GM15510 (cell line): ENCODE results near the gene UTP25.

Source experiments
- POLR2A ChIP-seq: IDR thresholded peaks from 3 replicates; pipeline ENCODE4 v1.6.1; 2011; ENCODE audit warnings: borderline replicate concordance; ENCODE audit not compliant: insufficient read length; ENCODE audit errors: extremely low read depth

UTP25 gene

DNA sequence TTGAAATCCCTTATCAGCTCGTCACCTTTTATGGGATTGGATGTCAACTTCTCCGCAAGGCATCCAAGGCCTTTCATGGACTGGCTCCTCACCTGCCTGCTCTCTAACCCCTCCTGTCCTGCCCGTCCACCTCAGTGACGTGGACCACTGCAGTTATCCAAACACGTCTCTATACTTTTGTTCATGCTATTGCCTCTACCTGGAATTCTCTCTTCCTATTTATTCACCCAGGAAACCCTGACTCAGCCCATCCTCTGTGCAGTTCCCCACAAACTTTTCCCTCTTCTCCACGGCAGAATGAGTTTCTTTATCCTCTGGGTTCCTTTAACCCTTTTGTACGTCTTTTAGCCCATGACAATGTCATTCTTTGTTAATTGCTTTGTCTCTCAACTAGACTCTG lies 5.1 kb upstream of the UTP25 start:
- TF ChIP-seq POLR2A, result no peak

DNA sequence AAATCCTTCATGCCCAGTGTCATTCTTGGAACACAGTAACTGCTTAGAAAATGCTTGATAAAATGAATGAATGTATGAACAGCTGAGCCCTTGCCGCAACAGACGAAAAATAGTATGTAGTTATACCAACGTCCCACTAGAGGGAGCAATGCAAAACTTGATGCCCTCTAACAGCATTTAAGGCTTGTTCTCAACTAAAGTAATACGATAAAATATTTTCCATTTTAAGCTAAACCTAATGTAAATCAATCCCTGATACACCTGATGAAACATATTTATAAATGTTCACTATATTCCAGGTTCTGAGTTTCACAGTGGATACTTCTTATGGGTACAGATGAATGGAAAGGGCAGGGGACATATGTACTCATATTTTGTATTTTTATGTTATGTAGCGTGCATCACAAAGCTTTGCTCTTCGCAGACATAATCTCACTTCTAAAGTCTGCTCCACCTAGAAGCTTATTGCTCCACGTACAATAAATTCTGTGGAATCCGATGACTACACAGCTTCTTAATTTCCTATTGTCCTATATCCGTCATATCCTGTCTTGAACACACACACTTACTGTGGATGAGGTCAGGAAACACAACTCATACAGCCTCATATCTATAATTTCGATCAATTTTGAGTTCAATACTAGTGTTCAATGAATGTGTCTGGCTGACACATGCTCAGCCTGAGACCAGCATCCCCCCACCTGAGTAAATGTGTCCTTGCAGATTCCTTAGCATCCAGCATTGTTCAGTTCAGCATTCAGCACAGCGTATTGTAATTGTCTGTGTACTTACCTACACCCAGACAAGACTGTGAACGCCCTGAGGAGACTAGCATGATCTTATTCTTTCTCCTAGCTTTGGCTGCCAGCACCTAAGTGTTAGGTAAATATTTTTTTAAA lies 4.4 kb upstream of the UTP25 start:
- TF ChIP-seq POLR2A, result no peak

DNA sequence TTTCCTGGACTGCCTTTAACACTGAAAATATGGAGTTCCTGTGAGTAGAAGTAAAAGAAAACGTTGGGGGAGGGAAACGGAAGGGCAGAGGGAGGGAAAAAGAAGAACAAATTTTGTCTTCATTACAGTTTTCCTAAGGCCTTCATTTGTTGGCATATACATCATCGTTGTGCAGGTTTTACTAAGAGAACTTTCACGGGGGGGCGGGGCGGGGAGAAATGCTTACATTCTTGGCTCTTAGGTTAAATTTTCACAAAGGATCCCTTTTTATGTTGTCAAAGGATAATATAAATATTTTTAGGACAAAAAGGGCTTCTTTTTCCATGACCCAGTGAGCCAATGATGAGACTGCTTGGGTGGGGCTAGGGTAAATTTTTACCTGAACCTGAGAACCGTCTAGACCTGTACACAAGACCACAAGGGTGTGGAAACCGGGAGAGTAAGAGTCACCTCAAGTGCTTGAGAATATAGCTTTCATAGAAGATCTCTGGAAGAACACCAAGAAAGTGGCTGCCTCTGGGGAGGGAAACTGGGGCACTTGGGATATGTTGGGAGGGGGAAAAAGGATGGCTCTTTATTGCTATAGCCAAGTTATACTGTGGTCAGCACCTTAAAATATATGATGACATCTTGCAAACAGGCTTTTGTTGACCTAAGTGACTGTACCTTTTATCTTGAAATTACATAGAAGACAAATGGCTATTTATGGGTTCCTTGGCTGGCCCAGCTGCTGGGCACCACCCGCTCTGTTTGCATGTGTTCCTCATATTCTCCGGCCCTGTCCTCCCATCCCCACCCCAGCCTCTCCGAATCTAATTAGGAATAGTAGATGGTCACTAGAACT lies 2.0 kb upstream of the UTP25 start:
- no peak for TF ChIP-seq POLR2A

DNA sequence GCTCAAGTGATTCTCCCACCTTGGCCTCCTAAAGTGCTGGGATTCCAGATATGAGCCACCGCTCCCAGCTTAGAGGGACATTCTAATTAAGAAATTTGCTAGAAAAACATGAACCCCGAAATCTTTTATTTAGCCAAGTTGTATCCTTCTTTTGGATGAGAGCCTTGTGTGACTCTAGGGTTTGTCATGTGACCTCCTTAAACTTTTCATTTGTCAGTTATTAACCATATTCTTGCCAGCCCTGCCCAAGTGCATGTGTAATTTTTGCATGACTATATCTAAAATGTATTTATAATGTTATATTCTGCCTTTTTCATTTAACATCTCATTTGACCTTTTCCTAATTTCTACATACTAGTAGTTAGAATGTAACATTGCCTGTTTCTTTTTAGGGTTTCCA lies 1.9 kb downstream of the UTP25 start:
- TF ChIP-seq POLR2A, result no peak

DNA sequence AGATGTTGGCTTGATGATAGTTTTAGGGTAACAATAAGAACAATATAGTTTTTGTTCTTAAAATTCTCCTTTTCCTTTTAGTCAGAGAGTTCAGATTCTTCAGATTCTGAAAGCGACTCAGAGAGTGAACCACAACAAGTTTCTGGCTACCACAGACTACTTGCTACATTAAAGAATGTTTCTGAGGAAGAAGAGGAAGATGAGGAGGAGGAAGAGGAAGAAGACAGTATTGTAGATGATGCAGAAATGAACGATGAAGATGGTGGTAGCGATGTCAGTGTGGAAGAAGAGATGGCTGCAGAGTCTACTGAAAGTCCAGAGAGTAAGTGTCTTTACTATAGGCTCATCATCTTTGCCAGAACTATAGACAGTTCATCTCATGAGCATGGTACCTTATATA lies 3.0 kb downstream of the UTP25 start:
- TF ChIP-seq POLR2A, result no peak

DNA sequence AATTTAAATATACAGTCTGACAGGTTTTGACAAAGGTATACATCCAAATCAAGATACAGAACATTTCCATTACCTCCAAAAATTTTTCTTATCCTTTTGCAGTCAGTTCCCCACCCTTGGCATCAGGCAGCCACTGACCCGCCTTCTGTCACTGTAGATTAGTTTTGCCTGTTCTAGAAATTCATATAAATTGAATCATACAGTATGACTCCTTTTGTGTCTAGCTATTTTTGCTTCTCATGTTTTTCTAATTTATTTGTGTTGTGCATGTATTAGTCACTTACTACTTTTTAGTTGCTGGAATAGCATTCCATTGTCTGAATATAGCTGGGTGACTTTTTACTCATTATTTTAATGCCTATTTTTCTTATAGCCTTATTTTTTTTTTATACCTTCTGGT lies 3.8 kb downstream of the UTP25 start:
- TF ChIP-seq POLR2A, result no peak

DNA sequence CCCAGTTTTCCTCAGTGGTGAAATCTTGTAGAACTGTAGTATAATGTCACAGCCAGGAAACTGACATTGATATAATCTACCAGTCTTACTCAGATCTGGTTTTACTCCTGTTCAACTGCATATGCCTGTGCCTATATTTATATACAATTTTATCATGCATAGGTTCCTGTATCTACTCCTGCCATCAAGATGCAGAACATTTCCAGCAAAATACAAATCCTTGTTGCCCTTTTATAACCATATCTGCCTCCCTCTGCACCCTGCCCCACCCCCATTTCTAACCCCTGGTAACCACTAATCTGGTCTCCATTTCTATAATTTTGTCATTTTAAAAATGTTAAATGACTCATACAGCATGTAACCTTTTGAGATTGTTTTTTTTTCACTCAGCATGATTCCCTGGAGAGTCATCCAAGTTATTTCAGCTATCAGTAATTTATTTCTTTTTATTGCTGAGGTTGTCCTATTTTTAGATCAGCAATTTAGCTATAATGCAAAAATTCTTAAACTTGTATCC lies 8.1 kb downstream of the UTP25 start:
- TF ChIP-seq POLR2A, result no peak

- no peak for TF ChIP-seq POLR2A
These were observed 9.9 kb downstream of the UTP25 start for GRCh38 chr1:209837671-209838070.

GRCh38 chr1:209838537-209838936 lies 10.8 kb downstream of the UTP25 start:
- TF ChIP-seq POLR2A, result no peak

GRCh38 chr1:209839875-209840546 lies 12.2 kb downstream of the UTP25 start:
- no peak for TF ChIP-seq POLR2A

GRCh38 chr1:209840611-209841010 lies 12.8 kb downstream of the UTP25 start:
- no peak for TF ChIP-seq POLR2A

DNA sequence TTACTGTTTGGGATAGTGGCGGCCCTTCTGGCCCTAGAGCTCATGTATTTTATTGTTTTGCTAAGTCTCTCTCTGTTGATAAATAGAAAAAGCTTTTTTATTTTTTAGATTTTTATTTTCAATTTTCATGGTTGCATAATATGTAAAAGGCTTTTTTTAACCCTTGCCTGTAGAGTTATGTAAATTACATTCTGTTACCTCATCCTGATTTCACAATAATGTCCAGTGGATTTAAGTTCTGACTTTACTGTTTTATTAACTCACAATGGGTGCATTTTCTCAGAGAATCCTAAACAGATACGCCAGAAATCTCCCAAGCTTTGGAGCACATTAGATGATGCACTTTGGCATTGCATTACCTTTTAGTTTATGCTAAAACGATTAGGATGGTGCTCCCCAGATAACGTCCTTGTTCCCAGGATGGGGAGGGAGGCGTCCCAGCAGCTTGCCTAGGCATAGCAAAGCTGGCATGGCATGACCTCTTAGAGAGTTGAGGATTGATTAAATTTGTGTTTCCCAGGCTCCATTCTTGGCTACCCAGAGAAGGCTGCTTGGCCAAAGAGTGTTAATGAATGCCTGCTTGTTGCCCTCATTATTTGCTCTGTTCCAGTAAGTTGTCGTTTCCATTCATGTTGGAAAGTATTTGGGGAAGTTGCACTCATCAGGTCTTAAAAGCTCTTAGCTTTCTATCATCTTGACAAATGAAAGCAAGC lies 17.1 kb downstream of the UTP25 start:
- no peak for TF ChIP-seq POLR2A

DNA sequence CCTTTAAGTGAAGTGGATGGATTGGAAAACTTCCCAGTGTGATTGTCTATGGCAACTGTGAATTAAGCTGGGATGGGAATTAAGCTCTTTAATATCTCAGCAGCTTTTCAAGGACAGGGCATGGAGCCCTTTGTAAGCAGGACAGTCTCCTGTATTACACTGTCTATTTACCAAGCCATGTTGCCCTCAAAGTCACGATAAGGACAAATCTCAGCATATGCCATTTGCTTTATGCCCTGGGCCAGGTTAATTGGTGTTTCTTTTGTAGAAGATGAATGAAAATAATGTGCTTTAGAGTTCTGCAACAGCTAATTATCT lies 17.6 kb downstream of the UTP25 start:
- TF ChIP-seq POLR2A, result no peak

- no peak for TF ChIP-seq POLR2A
These were observed 21.6 kb downstream of the UTP25 start for GRCh38 chr1:209849388-209849787.
